HG03060 (cell line): ENCODE results near the gene FBXO22.
"Not testable (repeated sequence)": the region's sequence is repeated elsewhere in the genome, so short reads cannot be mapped to it uniquely, and the experiment has no call there.

Source experiments
- ATAC-seq: cut with Tn5 transposase; IDR thresholded peaks from one replicate; pipeline ENCODE4 v1.9.1; 2021; ENCODE audit warnings: low read depth, moderate number of reproducible peaks; ENCODE audit not compliant: unreplicated experiment

The FBXO22 gene

GRCh38 chr15:75903331-75904239, at the start of gene FBXO22:
Gene FBXO22 (plus strand): TSS chr15:75903878. CDS start chr15:75903964, 86 bp downstream.
- peak; percentile 80 for ATAC-seq

- no peak for ATAC-seq
Measured at GRCh38 chr15:75857886-75858285, 45.8 kb upstream of the FBXO22 start.

GRCh38 chr15:75861750-75862402, 41.8 kb upstream of the FBXO22 start:
- ATAC-seq: no peak

GRCh38 chr15:75862796-75863195, 40.9 kb upstream of the FBXO22 start:
- ATAC-seq: no peak

GRCh38 chr15:75864213-75865059, 39.2 kb upstream of the FBXO22 start:
- no peak for ATAC-seq

- ATAC-seq: not testable (repeated sequence)
Measured at GRCh38 chr15:75866045-75866444, 37.6 kb upstream of the FBXO22 start.

- no peak for ATAC-seq
Measured at GRCh38 chr15:75866916-75867315, 36.8 kb upstream of the FBXO22 start.

- no peak for ATAC-seq
Measured at GRCh38 chr15:75867449-75867848, 36.2 kb upstream of the FBXO22 start.

GRCh38 chr15:75868019-75868418, 35.7 kb upstream of the FBXO22 start:
- no peak for ATAC-seq

GRCh38 chr15:75869446-75869845, 34.2 kb upstream of the FBXO22 start:
- no peak for ATAC-seq

- ATAC-seq: not testable (repeated sequence)
Measured at GRCh38 chr15:75871589-75871988, 32.1 kb upstream of the FBXO22 start.

GRCh38 chr15:75872403-75872990, 31.2 kb upstream of the FBXO22 start:
- no peak for ATAC-seq

- ATAC-seq: no peak
Measured at GRCh38 chr15:75884041-75884440, 19.6 kb upstream of the FBXO22 start.

- ATAC-seq: no peak
Measured at GRCh38 chr15:75887178-75887577, 16.5 kb upstream of the FBXO22 start.

- no peak for ATAC-seq
Measured at GRCh38 chr15:75891895-75892294, 11.8 kb upstream of the FBXO22 start.

GRCh38 chr15:75895731-75896130, 7.9 kb upstream of the FBXO22 start:
- no peak for ATAC-seq

- ATAC-seq: no peak
Measured at GRCh38 chr15:75900577-75900976, 3.1 kb upstream of the FBXO22 start.

- no peak for ATAC-seq
Measured at GRCh38 chr15:75902129-75902557, 1.5 kb upstream of the FBXO22 start.

GRCh38 chr15:75905231-75905630, 1.6 kb downstream of the FBXO22 start:
- no peak for ATAC-seq

- not testable (repeated sequence) for ATAC-seq
Measured at GRCh38 chr15:75910355-75910754, 6.7 kb downstream of the FBXO22 start.
